ENCODE results near the gene SFMBT2. TPM values are rescaled to one million over a fixed set of nuclear protein-coding genes. Genes with fewer than 3 reads are reported as not detected.

Gene SFMBT2
- total and polyA plus RNA-seq, 4 donors: 2.9 to 11.0 (median 6.5) TPM

DNA sequence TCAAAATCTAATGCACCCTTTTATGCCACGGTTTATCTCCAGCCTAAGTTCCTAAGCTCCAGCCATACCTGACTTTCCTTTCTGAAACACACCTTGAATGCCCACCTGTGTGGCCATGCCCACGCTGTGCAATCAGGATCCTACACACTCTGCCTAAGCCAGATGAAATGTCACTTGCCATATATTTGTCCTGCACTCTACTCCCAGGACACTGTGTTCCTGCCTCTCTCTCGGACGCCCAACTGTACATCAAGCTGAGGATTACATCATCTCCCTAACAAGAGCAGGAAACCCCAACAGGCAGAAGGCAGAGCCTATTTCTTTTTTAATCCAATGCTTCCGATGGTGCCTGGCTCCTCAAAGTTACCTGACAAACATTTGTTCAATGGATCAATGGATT, 214.6 kb downstream of the SFMBT2 start:
- no peak overlapping the region for H3K27ac ChIP-seq (ENCODE audit: low read depth in 1 of 2, low read length in 1 of 2)
- no peaks in the 10 kb centered on the region for H3K27me3 ChIP-seq (ENCODE audit: control insufficient read depth in 3 of 3, insufficient read depth in 3 of 3, low read length in 2 of 3)
- ATAC-seq (ENCODE audit: insufficient read depth, low FRiP score) (no peak), DNase-seq (no peak)
- peaks cover 0 to 50% (median 14%) of the 10 kb centered on the region in 4 donors for H3K36me3 ChIP-seq (ENCODE audit: control insufficient read depth in 4 of 4, insufficient read depth in 4 of 4, low read length in 4 of 4)
- H3K9me3 ChIP-seq (ENCODE audit: control insufficient read depth in 4 of 4, insufficient read depth in 3 of 4, low read length in 3 of 4): peaks cover 0 to 9% (median 3%) of the 10 kb centered on the region in 4 donors
- no peak overlapping the region for H3K9ac ChIP-seq (ENCODE audit: insufficient read depth in 1 of 2, low read length in 2 of 2)
- TF ChIP-seq CTCF (IDR thresholded peaks at IDR 0.05; ENCODE audit: control extremely low read depth, extremely low read depth): no peak
- no peaks in the 10 kb centered on the region for H3K4me1 ChIP-seq (ENCODE audit: control insufficient read depth in 5 of 5, insufficient read depth in 5 of 5, low read length in 5 of 5)
- 64 to 78% methylated on average over 5 of the region's 5 CpGs for WGBS, 2 donors
- no peak overlapping the region for H3K4me3 ChIP-seq

DNA sequence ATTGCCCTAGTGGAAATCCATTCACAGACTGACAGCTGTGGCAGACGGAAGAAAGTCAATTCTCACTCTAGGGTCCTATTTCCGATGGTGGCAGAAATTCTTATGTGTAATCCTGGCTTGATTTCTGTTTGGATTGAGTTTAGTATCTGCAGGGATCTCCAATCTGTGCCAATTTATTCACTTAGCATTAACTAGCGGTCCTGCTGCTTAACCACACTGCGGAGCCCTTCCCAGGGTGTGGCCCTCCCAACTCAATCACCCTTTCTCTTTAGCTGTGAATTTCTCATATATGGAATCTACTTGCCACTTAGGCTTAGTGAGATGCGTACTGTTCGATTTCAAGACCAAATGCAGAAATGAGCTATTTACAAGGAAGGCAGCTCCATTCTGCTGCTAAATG, 215.7 kb downstream of the SFMBT2 start:
- Histone ChIP-seq H3K27ac (ENCODE audit: low read depth in 1 of 2, low read length in 1 of 2) (no peak overlapping the region), H3K4me1 (ENCODE audit: control insufficient read depth in 5 of 5, insufficient read depth in 5 of 5, low read length in 5 of 5) (no peaks in the 10 kb centered on the region), H3K9ac (ENCODE audit: insufficient read depth in 1 of 2, low read length in 2 of 2) (no peak overlapping the region), H3K36me3 (ENCODE audit: control insufficient read depth in 4 of 4, insufficient read depth in 4 of 4, low read length in 4 of 4) (peaks cover 0 to 40% (median 14%) of the 10 kb centered on the region in 4 donors), H3K9me3 (ENCODE audit: control insufficient read depth in 4 of 4, insufficient read depth in 3 of 4, low read length in 3 of 4) (peaks cover 0 to 9% (median 3%) of the 10 kb centered on the region in 4 donors), H3K27me3 (ENCODE audit: control insufficient read depth in 3 of 3, insufficient read depth in 3 of 3, low read length in 2 of 3) (no peaks in the 10 kb centered on the region), H3K4me3 (no peak overlapping the region)
- 97 to 100% methylated on average over 6 of the region's 6 CpGs for WGBS, 2 donors
- ATAC-seq (ENCODE audit: insufficient read depth, low FRiP score) (no peak), DNase-seq (no peak)
- no peak for TF ChIP-seq CTCF (IDR thresholded peaks at IDR 0.05; ENCODE audit: control extremely low read depth, extremely low read depth)

- no peak overlapping the region for H3K27ac ChIP-seq (ENCODE audit: low read depth in 1 of 2, low read length in 1 of 2)
- peaks cover 0 to 40% (median 14%) of the 10 kb centered on the region in 4 donors for H3K36me3 ChIP-seq (ENCODE audit: control insufficient read depth in 4 of 4, insufficient read depth in 4 of 4, low read length in 4 of 4)
- no peak overlapping the region for H3K4me3 ChIP-seq
- no peak for DNase-seq
- no peak for TF ChIP-seq CTCF (IDR thresholded peaks at IDR 0.05; ENCODE audit: control extremely low read depth, extremely low read depth)
- 90 to 93% methylated on average over 5 of the region's 5 CpGs for WGBS, 2 donors
- ATAC-seq (ENCODE audit: insufficient read depth, low FRiP score): no peak
- H3K9me3 ChIP-seq (ENCODE audit: control insufficient read depth in 4 of 4, insufficient read depth in 3 of 4, low read length in 3 of 4): peaks cover 0 to 9% (median 3%) of the 10 kb centered on the region in 4 donors
- H3K4me1 ChIP-seq (ENCODE audit: control insufficient read depth in 5 of 5, insufficient read depth in 5 of 5, low read length in 5 of 5): no peaks in the 10 kb centered on the region
- no peaks in the 10 kb centered on the region for H3K27me3 ChIP-seq (ENCODE audit: control insufficient read depth in 3 of 3, insufficient read depth in 3 of 3, low read length in 2 of 3)
- H3K9ac ChIP-seq (ENCODE audit: insufficient read depth in 1 of 2, low read length in 2 of 2): no peak overlapping the region
These were observed 216.3 kb downstream of the SFMBT2 start for GRCh38 chr10:7194571-7194970.

DNA sequence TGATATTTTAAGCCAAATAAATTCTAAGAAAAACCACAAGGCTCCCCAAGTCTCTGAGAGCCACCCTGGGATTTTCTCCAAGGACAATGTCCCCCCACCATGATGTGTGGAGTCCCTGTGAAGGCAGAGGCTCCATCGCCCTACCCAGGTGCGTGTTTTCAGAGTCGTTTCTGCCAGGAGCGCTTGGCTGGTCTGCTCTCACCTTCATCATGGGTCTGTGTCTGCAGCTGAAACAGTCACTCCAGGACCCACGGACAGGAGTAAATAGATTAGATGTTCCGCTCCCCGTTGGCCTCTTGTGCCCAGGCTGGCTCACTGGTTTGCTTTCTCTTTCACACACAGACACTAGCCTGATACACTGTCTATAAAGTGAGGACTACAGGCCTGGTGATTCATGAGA, 217.5 kb downstream of the SFMBT2 start:
- ATAC-seq (ENCODE audit: insufficient read depth, low FRiP score): no peak
- no peaks in the 10 kb centered on the region for H3K27me3 ChIP-seq (ENCODE audit: control insufficient read depth in 3 of 3, insufficient read depth in 3 of 3, low read length in 2 of 3)
- peaks cover 0 to 9% (median 3%) of the 10 kb centered on the region in 4 donors for H3K9me3 ChIP-seq (ENCODE audit: control insufficient read depth in 4 of 4, insufficient read depth in 3 of 4, low read length in 3 of 4)
- 86 to 91% methylated on average over 7 of the region's 7 CpGs for WGBS, 2 donors
- no peak overlapping the region for H3K4me3 ChIP-seq
- no peak for TF ChIP-seq CTCF (IDR thresholded peaks at IDR 0.05; ENCODE audit: control extremely low read depth, extremely low read depth)
- DNase-seq: no peak
- H3K4me1 ChIP-seq (ENCODE audit: control insufficient read depth in 5 of 5, insufficient read depth in 5 of 5, low read length in 5 of 5): no peaks in the 10 kb centered on the region
- no peak overlapping the region for H3K9ac ChIP-seq (ENCODE audit: insufficient read depth in 1 of 2, low read length in 2 of 2)
- H3K36me3 ChIP-seq (ENCODE audit: control insufficient read depth in 4 of 4, insufficient read depth in 4 of 4, low read length in 4 of 4): peaks cover 0 to 38% (median 14%) of the 10 kb centered on the region in 4 donors
- H3K27ac ChIP-seq (ENCODE audit: low read depth in 1 of 2, low read length in 1 of 2): no peak overlapping the region

All from lung (tissue), 12 donors.